Suppressor macrophage treated with lipopolysaccharide for 4 hours (primary cell): ENCODE results near the gene MYO1A.
"Not testable (repeated sequence)": the region's sequence is repeated elsewhere in the genome, so short reads cannot be mapped to it uniquely, and the experiment has no call there.

Experiments used
- DNase-seq: peaks from one replicate; pipeline ENCODE4 v3.0.0-alpha.2; 2020

Gene MYO1A

GRCh38 chr12:56991319-56992246, 58.3 kb downstream of the MYO1A start:
- DNase-seq: peak; percentile 60

GRCh38 chr12:56990648-56991318, 59.1 kb downstream of the MYO1A start:
- DNase-seq: no peak

GRCh38 chr12:56989861-56990610, 59.9 kb downstream of the MYO1A start:
- DNase-seq: no peak

- DNase-seq: peak; percentile 37
Measured at GRCh38 chr12:56988207-56988739, 61.7 kb downstream of the MYO1A start.

GRCh38 chr12:56987551-56988053, 62.3 kb downstream of the MYO1A start:
- peak; percentile 90 for DNase-seq

- no peak for DNase-seq
Measured at GRCh38 chr12:56987011-56987410, 62.9 kb downstream of the MYO1A start.

DNA sequence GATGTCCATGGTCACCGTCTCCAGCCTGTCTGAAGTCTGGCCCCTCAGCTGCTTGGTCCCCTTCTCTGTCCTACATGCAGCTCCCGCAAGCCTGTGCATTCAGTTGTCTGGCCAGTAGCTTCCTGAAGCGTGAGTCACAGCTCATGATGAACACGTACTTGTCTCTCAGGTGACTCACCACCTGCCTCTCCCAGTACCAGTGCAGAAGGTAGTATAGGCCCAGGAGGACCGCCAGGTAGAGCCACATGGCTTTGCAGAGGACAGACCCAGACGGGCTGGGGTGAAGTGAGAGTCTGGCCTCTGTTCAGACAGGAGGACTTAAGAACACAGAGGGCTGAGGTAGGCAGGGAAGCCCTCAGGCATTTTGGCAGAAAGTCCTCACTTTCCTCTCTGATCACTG, 64.2 kb downstream of the MYO1A start:
- not testable (repeated sequence) for DNase-seq

DNA sequence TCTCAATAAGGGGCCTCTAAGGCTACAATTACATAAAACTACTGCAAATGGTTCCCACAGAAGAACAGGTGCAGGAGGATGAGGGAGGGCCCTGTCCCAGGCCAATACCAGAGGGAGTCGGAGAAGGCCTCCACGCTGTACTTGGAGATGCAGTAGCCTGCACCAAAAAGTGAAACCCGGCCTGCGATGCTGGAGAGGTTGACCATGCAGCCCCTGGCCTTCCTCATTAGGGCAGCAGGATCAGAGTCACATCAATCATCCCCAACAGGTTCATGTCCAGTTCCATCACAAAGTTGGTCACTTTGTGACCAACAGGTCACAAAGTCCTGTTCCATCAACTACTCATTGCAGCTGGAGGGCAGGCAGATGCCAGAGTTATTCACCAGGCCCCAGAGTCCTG, 66.5 kb downstream of the MYO1A start:
- no peak for DNase-seq

GRCh38 chr12:56982578-56983236, 67.2 kb downstream of the MYO1A start:
- DNase-seq: not testable (repeated sequence)

DNA sequence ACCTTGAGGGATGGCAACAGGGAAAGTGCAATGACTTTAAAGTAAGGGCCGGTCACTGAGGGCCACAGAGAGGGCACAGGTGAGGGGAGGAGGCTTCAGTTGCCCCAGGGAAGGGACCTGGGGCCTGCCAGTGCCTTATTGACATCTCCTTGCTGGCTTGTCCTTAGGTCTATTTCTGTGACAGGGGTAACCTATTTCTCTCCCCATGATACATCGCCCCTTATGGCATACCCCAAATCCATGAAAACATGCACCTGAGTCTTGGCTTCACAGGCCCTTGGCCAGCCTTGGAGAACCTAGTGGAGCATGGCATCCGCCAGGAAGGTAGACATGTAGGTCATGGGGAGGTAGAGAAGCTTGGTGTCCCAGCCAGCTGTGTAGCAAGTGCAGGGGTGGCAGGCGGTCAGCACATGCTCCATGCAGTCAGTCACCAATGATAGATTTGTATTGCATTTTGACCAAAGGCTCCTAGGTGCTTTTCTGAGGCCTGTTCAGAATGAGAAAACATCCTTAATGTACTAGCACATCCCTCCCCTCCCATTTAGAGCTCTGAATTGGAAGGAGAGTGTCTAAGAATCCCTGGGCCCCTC, 68.9 kb downstream of the MYO1A start:
- no peak for DNase-seq

DNA sequence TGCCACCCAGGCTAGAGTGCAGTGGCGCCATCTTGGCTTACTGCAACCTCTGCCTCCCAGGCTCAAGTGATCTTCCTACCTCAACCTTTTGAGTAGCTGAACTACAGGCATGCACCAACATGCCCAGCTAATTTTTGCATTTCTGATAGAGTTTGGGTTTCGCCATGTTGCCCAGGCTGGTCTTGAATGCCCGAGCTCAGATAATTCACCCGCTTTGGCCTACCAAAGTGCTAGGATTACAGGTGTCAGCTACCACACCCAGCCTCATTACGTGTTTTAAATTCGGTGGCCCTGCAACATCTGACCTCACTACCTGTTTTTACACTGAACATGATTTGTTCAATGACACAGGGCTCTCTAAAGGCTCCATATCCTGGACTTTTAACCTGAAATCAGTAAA, 69.7 kb downstream of the MYO1A start:
- DNase-seq: no peak

- DNase-seq: no peak
Measured at GRCh38 chr12:56979628-56980027, 70.3 kb downstream of the MYO1A start.
